ENCODE results near the gene ZSWIM6. TPM values are rescaled to one million over a fixed set of nuclear protein-coding genes. Genes with fewer than 3 reads are reported as not detected.

The ZSWIM6 gene
- total and polyA plus RNA-seq, 12 donors = 2.1 to 10.3 (median 6.7) TPM

- DNase-seq (no peak), ATAC-seq (peak in 2 of 8 donors; percentile 37 to 44)
- Histone ChIP-seq H3K36me3 (peaks cover 0 to 9% (median 0%) of the 10 kb centered on the region in 9 donors), H3K4me1 (peaks cover 0 to 7% (median 0%) of the 10 kb centered on the region in 9 donors), H3K4me3 (no peak overlapping the region), H3K27ac (no peak overlapping the region), H3K27me3 (no peaks in the 10 kb centered on the region), H3K9me3 (no peaks in the 10 kb centered on the region)
- no peak for TF ChIP-seq CTCF (IDR thresholded peaks at IDR 0.05)
- 56 to 59% methylated on average over 5 of the region's 5 CpGs for WGBS, 2 donors
- intact Hi-C loops (cut with DNase I) = no loop called here
Observed at GRCh38 chr5:61551637-61552313, 219.7 kb downstream of the ZSWIM6 start.

- no peaks in the 10 kb centered on the region for H3K4me1 ChIP-seq
- intact Hi-C loops (cut with DNase I) = no loop called here
- DNase-seq (no peak), ATAC-seq (no peak)
- no peak for TF ChIP-seq CTCF (IDR thresholded peaks at IDR 0.05)
- H3K27me3 ChIP-seq = no peaks in the 10 kb centered on the region
- no peak overlapping the region for H3K27ac ChIP-seq
- no peaks in the 10 kb centered on the region for H3K9me3 ChIP-seq
- no peak overlapping the region for H3K4me3 ChIP-seq
- no peaks in the 10 kb centered on the region for H3K36me3 ChIP-seq
Observed at GRCh38 chr5:61559146-61559545, 227.1 kb downstream of the ZSWIM6 start.

GRCh38 chr5:61559722-61560121 is 227.7 kb downstream of the ZSWIM6 start:
- Histone ChIP-seq H3K4me3 (no peak overlapping the region), H3K9me3 (no peaks in the 10 kb centered on the region), H3K4me1 (no peaks in the 10 kb centered on the region), H3K36me3 (no peaks in the 10 kb centered on the region), H3K27me3 (no peaks in the 10 kb centered on the region), H3K27ac (no peak overlapping the region)
- 96 to 100% methylated on average over 1 of the region's 1 CpG for WGBS, 2 donors
- intact Hi-C loops (cut with DNase I) = no loop called here
- no peak for TF ChIP-seq CTCF (IDR thresholded peaks at IDR 0.05)
- ATAC-seq (no peak), DNase-seq (no peak)

- ATAC-seq = peak in 1 of 8 donors; percentile 65
- H3K36me3 ChIP-seq = no peaks in the 10 kb centered on the region
Observed at GRCh38 chr5:61563401-61563800, 231.3 kb downstream of the ZSWIM6 start.

More at GRCh38 chr5:61563401-61563800, 231.3 kb downstream of the ZSWIM6 start:
- H3K27ac ChIP-seq = no peak overlapping the region
- no peaks in the 10 kb centered on the region for H3K27me3 ChIP-seq
- no peak for TF ChIP-seq CTCF (IDR thresholded peaks at IDR 0.05)
- intact Hi-C loops (cut with DNase I) = no loop called here
- no peaks in the 10 kb centered on the region for H3K9me3 ChIP-seq
- no peak for DNase-seq
- peaks cover 0 to 3% (median 0%) of the 10 kb centered on the region in 9 donors for H3K4me1 ChIP-seq
- WGBS, 2 donors = 84 to 92% methylated on average over 3 of the region's 3 CpGs
- H3K4me3 ChIP-seq = no peak overlapping the region

All from heart right ventricle (tissue), 16 donors.